Natural killer cell (primary cell): ENCODE data around the gene PTRH1. TPM values are rescaled to one million over a fixed set of nuclear protein-coding genes. Genes with fewer than 3 reads are reported as not detected.

ENCODE experiments used
- ATAC-seq, 3 donors: fragments of 150-1000 bp in 2 of 3; fragments of 200-7000 bp in 1 of 3; cut with Tn5 transposase; 1 replicate in 1 of 3; 2 replicates in 2 of 3; pipeline ENCODE4 v1.10.0; 2021; ENCODE audit warnings: mild to moderate bottlenecking in 2 of 3, moderate library complexity in 2 of 3
- DNase-seq, 2 donors: peaks; one replicate each; pipeline versions ENCODE4 v3.0.0 to v3.0.0-alpha.2; 2013 to 2021; ENCODE audit warnings: mixed read lengths in 1 of 2
- H3K27ac ChIP-seq: one replicate; pipeline ENCODE4 v1.5.1; 2013; ENCODE audit warnings: mild to moderate bottlenecking, low read length
- H3K27me3 ChIP-seq: one replicate; pipeline ENCODE4 v1.6.1; 2013; ENCODE audit warnings: low read length; ENCODE audit not compliant: control insufficient read depth, insufficient read depth
- H3K36me3 ChIP-seq: one replicate; pipeline ENCODE4 v1.6.1; 2013; ENCODE audit warnings: low read length; ENCODE audit not compliant: control insufficient read depth, insufficient read depth
- H3K4me1 ChIP-seq: one replicate; pipeline ENCODE4 v1.6.1; 2013; ENCODE audit warnings: low read length; ENCODE audit not compliant: control insufficient read depth, insufficient read depth
- H3K4me3 ChIP-seq: one replicate; pipeline ENCODE4 v1.5.1; 2013; ENCODE audit warnings: low read length
- H3K9me3 ChIP-seq: one replicate; pipeline ENCODE4 v1.6.1; 2013; ENCODE audit warnings: low read length; ENCODE audit not compliant: control insufficient read depth, insufficient read depth
- H3K27ac Mint-ChIP-seq, 2 donors: one replicate each; pipeline ENCODE4 v1.8.0; 2022; ENCODE audit warnings: mild to moderate bottlenecking in 2 of 2, mixed read lengths in 2 of 2, moderate library complexity in 1 of 2
- H3K27me3 Mint-ChIP-seq, 2 donors: one replicate each; pipeline ENCODE4 v1.8.0; 2022; ENCODE audit warnings: low read depth in 2 of 2, mixed read lengths in 2 of 2
- H3K36me3 Mint-ChIP-seq: one replicate; pipeline ENCODE4 v1.8.0; 2022; ENCODE audit warnings: mixed read lengths
- H3K4me1 Mint-ChIP-seq, 2 donors: one replicate each; pipeline ENCODE4 v1.8.0; 2022; ENCODE audit warnings: mixed read lengths in 2 of 2
- H3K4me3 Mint-ChIP-seq: one replicate; pipeline ENCODE4 v1.8.0; 2022; ENCODE audit warnings: mild to moderate bottlenecking, moderate library complexity, mixed read lengths
- H3K9me3 Mint-ChIP-seq, 2 donors: one replicate each; pipeline ENCODE4 v1.8.0; 2022; ENCODE audit warnings: mixed read lengths in 2 of 2
- CTCF ChIP-seq: fragments of 200-600 bp; IDR thresholded peaks from one replicate; pipeline ENCODE4 v1.8.0; 2022; ENCODE audit warnings: antibody characterized with exemption
- WGBS: methylation state at CpG from one replicate; pipeline ENCODE4 v1.1.7; 2013; ENCODE audit warnings: missing lambda C conversion rate; ENCODE audit not compliant: insufficient coverage; 5-methylcytosine and 5-hydroxymethylcytosine counted together
- intact Hi-C: fragments of 100-400 bp; cut with micrococcal nuclease; formaldehyde crosslinking; loops from one replicate; pipeline ENCODE4 v1.14.2; 2022
- total RNA-seq, 4 donors: library from RNA; stranded (reverse); fragments of 120-200 nt in 1 of 4; gene quantifications; one replicate each; pipeline versions ENCODE4 v1.2.3 to v1.2.4, GENCODE V29; 2013 to 2022

Gene PTRH1
- total RNA-seq, 3 donors from 2014 or later (not counting 1 experiment from before 2014, with no cell fraction given) = 6.9 to 11.5 (median 11.0) TPM

- H3K27me3 Mint-ChIP-seq = no peaks in the 10 kb centered on the region
- no peaks in the 10 kb centered on the region for H3K36me3 Mint-ChIP-seq
- Histone ChIP-seq H3K4me3 (no peak overlapping the region), H3K36me3 (peaks cover 13% of the 10 kb centered on the region), H3K4me1 (peaks cover 2% of the 10 kb centered on the region), H3K27me3 (no peaks in the 10 kb centered on the region), H3K27ac (no peak overlapping the region), H3K9me3 (no peaks in the 10 kb centered on the region)
- no peak overlapping the region for H3K27ac Mint-ChIP-seq
- peaks cover 0 to 4% of the 10 kb centered on the region in 2 donors for H3K4me1 Mint-ChIP-seq
- H3K4me3 Mint-ChIP-seq = no peak overlapping the region
- TF ChIP-seq CTCF = no peak
- WGBS = 93% methylated on average over 8 of the region's 8 CpGs
- intact Hi-C loops = no loop called here
- H3K9me3 Mint-ChIP-seq = no peaks in the 10 kb centered on the region
- ATAC-seq (no peak), DNase-seq (no peak)
Observed at GRCh38 chr9:127728808-127729207, 13.3 kb upstream of the PTRH1 start.

GRCh38 chr9:127726871-127727270 lies 11.4 kb upstream of the PTRH1 start:
- Mint-ChIP-seq H3K4me1 (no peaks in the 10 kb centered on the region), H3K4me3 (no peak overlapping the region), H3K36me3 (no peaks in the 10 kb centered on the region), H3K27ac (no peak overlapping the region), H3K9me3 (no peaks in the 10 kb centered on the region), H3K27me3 (no peaks in the 10 kb centered on the region)
- no peak for TF ChIP-seq CTCF
- H3K27ac ChIP-seq = no peak overlapping the region
- no peaks in the 10 kb centered on the region for H3K27me3 ChIP-seq
- 87% methylated on average over 8 of the region's 8 CpGs for WGBS
- intact Hi-C loops = no loop called here
- peaks cover 10% of the 10 kb centered on the region for H3K4me1 ChIP-seq
- peaks cover 7% of the 10 kb centered on the region for H3K36me3 ChIP-seq
- ATAC-seq (no peak), DNase-seq (no peak)
- no peak overlapping the region for H3K4me3 ChIP-seq
- no peaks in the 10 kb centered on the region for H3K9me3 ChIP-seq

GRCh38 chr9:127724012-127724411 lies 8.5 kb upstream of the PTRH1 start:
- no peaks in the 10 kb centered on the region for H3K9me3 Mint-ChIP-seq
- Histone ChIP-seq H3K36me3 (peaks cover 2% of the 10 kb centered on the region), H3K4me3 (no peak overlapping the region), H3K4me1 (peaks cover 33% of the 10 kb centered on the region), H3K9me3 (no peaks in the 10 kb centered on the region), H3K27ac (no peak overlapping the region), H3K27me3 (no peaks in the 10 kb centered on the region)
- H3K4me1 Mint-ChIP-seq = peaks cover 15 to 19% of the 10 kb centered on the region in 2 donors
- ATAC-seq = no peak
- H3K27me3 Mint-ChIP-seq = no peaks in the 10 kb centered on the region
- no peaks in the 10 kb centered on the region for H3K36me3 Mint-ChIP-seq
- no peak overlapping the region for H3K4me3 Mint-ChIP-seq
- intact Hi-C loops = no loop called here
- no peak overlapping the region for H3K27ac Mint-ChIP-seq
- DNase-seq = no peak
- WGBS = 87% methylated on average over 23 of the region's 23 CpGs
- TF ChIP-seq CTCF = no peak

GRCh38 chr9:127723444-127723843 lies 8.0 kb upstream of the PTRH1 start:
- Mint-ChIP-seq H3K4me3 (no peak overlapping the region), H3K9me3 (no peaks in the 10 kb centered on the region), H3K4me1 (peaks cover 15 to 19% of the 10 kb centered on the region in 2 donors), H3K36me3 (no peaks in the 10 kb centered on the region), H3K27me3 (no peaks in the 10 kb centered on the region), H3K27ac (no peak overlapping the region)
- intact Hi-C loops = no loop called here
- ATAC-seq (no peak), DNase-seq (no peak)
- Histone ChIP-seq H3K36me3 (no peaks in the 10 kb centered on the region), H3K27me3 (no peaks in the 10 kb centered on the region), H3K27ac (no peak overlapping the region), H3K4me1 (peaks cover 39% of the 10 kb centered on the region), H3K4me3 (no peak overlapping the region), H3K9me3 (no peaks in the 10 kb centered on the region)
- WGBS = 78% methylated on average over 5 of the region's 5 CpGs
- no peak for TF ChIP-seq CTCF
